NCI-H1092 treated with DMSO at 0.1 percent for 48 hours (cell line): ENCODE measurements around the gene SART1.

Experiments
- DNase-seq: peaks from one replicate; lab custom pipeline; 2025; lab: John Stamatoyannopoulos, UW

SART1 gene

GRCh38 chr11:65961267-65962140 is at the start of gene SART1:
TSS of gene SART1 (plus strand) at chr11:65961734. CDS start at chr11:65961781, 47 bp downstream.
- peak; percentile 99 for DNase-seq

GRCh38 chr11:65912845-65913244 is 48.7 kb upstream of the SART1 start:
- DNase-seq = no peak

- no peak for DNase-seq
These were observed 46.3 kb upstream of the SART1 start for GRCh38 chr11:65915101-65915820.

- no peak for DNase-seq
These were observed 45.7 kb upstream of the SART1 start for GRCh38 chr11:65915821-65916251.

GRCh38 chr11:65916391-65916790 is 45.1 kb upstream of the SART1 start:
- DNase-seq = no peak

- no peak for DNase-seq
These were observed 44.5 kb upstream of the SART1 start for GRCh38 chr11:65917077-65917433.

- DNase-seq = no peak
These were observed 43.9 kb upstream of the SART1 start for GRCh38 chr11:65917434-65918210.

GRCh38 chr11:65918211-65919140 is 43.1 kb upstream of the SART1 start, which contains the start of gene C11orf68:
TSS of gene C11orf68 (minus strand) at chr11:65919062. CDS start at chr11:65919031, 31 bp downstream.
- DNase-seq = peak; percentile 59

- DNase-seq = peak; percentile 99
These were observed 42.4 kb upstream of the SART1 start, which contains the start of gene DRAP1 for GRCh38 chr11:65919141-65919572. TSS of gene DRAP1 (plus strand) at chr11:65919426. CDS start at chr11:65919502, 76 bp downstream.

GRCh38 chr11:65919573-65920371 is 41.8 kb upstream of the SART1 start:
- peak; percentile 54 for DNase-seq

GRCh38 chr11:65920372-65920802 is 41.1 kb upstream of the SART1 start:
- no peak for DNase-seq

- DNase-seq = no peak
These were observed 40.4 kb upstream of the SART1 start for GRCh38 chr11:65921033-65921555.

- no peak for DNase-seq
These were observed 39.7 kb upstream of the SART1 start for GRCh38 chr11:65921876-65922275.

GRCh38 chr11:65922565-65922964 is 39.0 kb upstream of the SART1 start:
- DNase-seq = no peak

GRCh38 chr11:65925397-65925796 is 36.1 kb upstream of the SART1 start:
- DNase-seq = no peak

- DNase-seq = no peak
These were observed 33.6 kb upstream of the SART1 start for GRCh38 chr11:65927904-65928397.

GRCh38 chr11:65928667-65929066 is 32.9 kb upstream of the SART1 start:
- no peak for DNase-seq

- no peak for DNase-seq
These were observed 29.6 kb upstream of the SART1 start for GRCh38 chr11:65931773-65932557.

- DNase-seq = no peak
These were observed 29.0 kb upstream of the SART1 start for GRCh38 chr11:65932558-65932919.
